Natural killer cell treated with Interleukin-12 subunit alpha and Interleukin-12 subunit beta and Interleukin-15 and Interleukin-18, amount 100 ng/mL, for 72 hours (primary cell): Measurements from ENCODE around the gene CYP4A22. TPM values are rescaled to one million over a fixed set of nuclear protein-coding genes. Genes with fewer than 3 reads are reported as not detected.
"Not testable (repeated sequence)": the region's sequence is repeated elsewhere in the genome, so short reads cannot be mapped to it uniquely, and the experiment has no call there.

Experiments used
- ATAC-seq, 2 donors: fragments of 150-1000 bp; cut with Tn5 transposase in 1 of 2; sonication (Bioruptor Pico), chemical (Tn5 transposase) in 1 of 2; 2 replicates each; pipeline ENCODE4 v1.10.0; 2021
- DNase-seq: peaks from one replicate; pipeline ENCODE4 v3.0.0; 2022; ENCODE audit warnings: low spot score
- H3K27ac Mint-ChIP-seq, 2 donors: 1 replicate in 1 of 2; 2 replicates in 1 of 2; pipeline ENCODE4 v1.8.0; 2022; ENCODE audit warnings: mixed read lengths in 2 of 2, mild to moderate bottlenecking in 1 of 2, moderate library complexity in 1 of 2
- H3K27me3 Mint-ChIP-seq, 2 donors: 1 replicate in 1 of 2; 2 replicates in 1 of 2; pipeline ENCODE4 v1.8.0; 2022; ENCODE audit warnings: mixed read lengths in 2 of 2
- H3K36me3 Mint-ChIP-seq: one replicate; pipeline ENCODE4 v1.8.0; 2022; ENCODE audit warnings: mixed read lengths
- H3K4me1 Mint-ChIP-seq, 2 donors: 1 replicate in 1 of 2; 2 replicates in 1 of 2; pipeline ENCODE4 v1.8.0; 2022; ENCODE audit warnings: low read depth in 2 of 2, mixed read lengths in 2 of 2, mild to moderate bottlenecking in 1 of 2
- H3K4me3 Mint-ChIP-seq: one replicate; pipeline ENCODE4 v1.8.0; 2022; ENCODE audit warnings: mixed read lengths
- H3K9me3 Mint-ChIP-seq: 2 replicates; pipeline ENCODE4 v1.8.0; 2022; ENCODE audit warnings: mixed read lengths
- total RNA-seq, 2 donors: library from RNA; stranded (reverse); gene quantifications; one replicate each; pipeline ENCODE4 v1.2.3, GENCODE V29; 2022

CYP4A22 gene, protein sequence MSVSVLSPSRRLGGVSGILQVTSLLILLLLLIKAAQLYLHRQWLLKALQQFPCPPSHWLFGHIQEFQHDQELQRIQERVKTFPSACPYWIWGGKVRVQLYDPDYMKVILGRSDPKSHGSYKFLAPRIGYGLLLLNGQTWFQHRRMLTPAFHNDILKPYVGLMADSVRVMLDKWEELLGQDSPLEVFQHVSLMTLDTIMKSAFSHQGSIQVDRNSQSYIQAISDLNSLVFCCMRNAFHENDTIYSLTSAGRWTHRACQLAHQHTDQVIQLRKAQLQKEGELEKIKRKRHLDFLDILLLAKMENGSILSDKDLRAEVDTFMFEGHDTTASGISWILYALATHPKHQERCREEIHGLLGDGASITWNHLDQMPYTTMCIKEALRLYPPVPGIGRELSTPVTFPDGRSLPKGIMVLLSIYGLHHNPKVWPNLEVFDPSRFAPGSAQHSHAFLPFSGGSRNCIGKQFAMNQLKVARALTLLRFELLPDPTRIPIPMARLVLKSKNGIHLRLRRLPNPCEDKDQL
- not detected for total RNA-seq

DNA sequence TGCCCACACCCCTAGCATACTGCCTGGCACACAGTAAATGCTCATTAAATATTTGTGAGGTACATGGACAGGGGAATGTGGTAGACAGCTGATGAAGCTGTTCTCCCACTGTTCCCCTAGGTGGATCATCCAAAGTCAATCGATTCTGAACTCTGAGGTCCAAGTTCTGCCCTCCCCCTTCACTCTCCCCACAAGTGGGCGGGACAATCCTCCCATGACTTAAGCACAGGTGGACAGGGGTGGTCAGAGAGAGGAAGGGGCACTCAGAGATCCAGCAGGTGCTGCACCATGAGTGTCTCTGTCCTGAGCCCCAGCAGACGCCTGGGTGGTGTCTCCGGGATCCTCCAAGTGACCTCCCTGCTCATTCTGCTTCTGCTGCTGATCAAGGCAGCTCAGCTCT, at the start of gene CYP4A22:
TSS of gene CYP4A22 (plus strand) at position 244 of the 400 bp plus-strand sequence. CDS start at position 289, 45 bp downstream.
- DNase-seq (no peak), ATAC-seq (no peak)
- Mint-ChIP-seq H3K36me3 (no peaks in the 10 kb centered on the region), H3K4me1 (no peaks in the 10 kb centered on the region), H3K27me3 (peaks cover 12 to 33% of the 10 kb centered on the region in 2 donors), H3K4me3 (no peak within 1 kb of the TSS), H3K9me3 (no peaks in the 10 kb centered on the region), H3K27ac (no peak within 1 kb of the TSS)

GRCh38 chr1:47089356-47089755, 47.9 kb upstream of the CYP4A22 start:
- H3K4me1 Mint-ChIP-seq, H3K36me3 Mint-ChIP-seq, H3K27me3 Mint-ChIP-seq, DNase-seq, H3K9me3 Mint-ChIP-seq, ATAC-seq, H3K4me3 Mint-ChIP-seq, H3K27ac Mint-ChIP-seq: not testable (repeated sequence)

GRCh38 chr1:47091476-47091875, 45.8 kb upstream of the CYP4A22 start:
- ATAC-seq, DNase-seq, H3K4me3 Mint-ChIP-seq, H3K27ac Mint-ChIP-seq, H3K9me3 Mint-ChIP-seq, H3K4me1 Mint-ChIP-seq, H3K36me3 Mint-ChIP-seq, H3K27me3 Mint-ChIP-seq: not testable (repeated sequence)

DNA sequence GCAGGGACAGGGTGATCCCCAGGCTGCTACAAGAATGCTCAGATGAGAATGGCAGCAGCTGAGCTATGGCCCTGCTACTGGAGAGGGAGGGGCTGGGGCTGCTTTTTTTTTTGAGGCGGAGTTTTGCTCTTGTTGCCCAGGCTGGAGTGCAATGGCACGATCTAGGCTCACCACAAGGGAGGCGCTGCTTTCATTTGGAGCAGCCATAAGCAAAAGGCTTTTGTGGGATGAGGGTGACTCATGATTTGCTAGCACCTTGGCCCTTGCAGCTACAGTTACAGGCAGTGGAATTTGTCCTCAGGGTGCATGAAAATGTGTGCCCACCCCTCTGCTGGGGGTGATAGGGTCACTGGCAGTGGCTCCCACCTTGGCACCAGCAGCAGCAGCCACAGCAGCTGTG, 32.4 kb upstream of the CYP4A22 start:
- ATAC-seq, result no peak
- peaks cover 12% of the 10 kb centered on the region for H3K36me3 Mint-ChIP-seq
- H3K9me3 Mint-ChIP-seq, result peaks cover 6% of the 10 kb centered on the region
- peaks cover 14 to 28% of the 10 kb centered on the region in 2 donors for H3K27me3 Mint-ChIP-seq
- no peaks in the 10 kb centered on the region for H3K4me1 Mint-ChIP-seq
- DNase-seq, result no peak
- no peak overlapping the region for H3K27ac Mint-ChIP-seq
- no peak overlapping the region for H3K4me3 Mint-ChIP-seq

DNA sequence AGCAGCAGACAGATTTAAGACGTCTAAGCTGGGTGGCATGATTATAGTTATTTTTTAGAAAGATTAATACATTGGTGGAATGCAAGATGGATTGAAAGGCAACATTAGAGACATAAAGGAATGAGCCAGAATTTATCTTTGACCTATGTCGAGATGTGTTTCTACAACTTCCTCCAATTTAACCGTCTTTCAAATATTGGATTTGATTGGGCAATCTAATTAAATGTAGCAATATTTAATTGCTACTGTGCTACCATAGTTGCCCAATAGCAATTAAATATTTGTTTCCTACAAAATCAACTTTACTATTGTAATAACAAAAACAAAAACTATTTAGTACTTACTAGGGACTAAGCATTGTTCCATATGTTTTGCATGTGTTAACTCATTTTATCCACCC, 30.4 kb upstream of the CYP4A22 start:
- H3K9me3 Mint-ChIP-seq, result peaks cover 6% of the 10 kb centered on the region
- no peak for ATAC-seq
- H3K4me1 Mint-ChIP-seq, result no peaks in the 10 kb centered on the region
- no peak overlapping the region for H3K4me3 Mint-ChIP-seq
- H3K27ac Mint-ChIP-seq, result no peak overlapping the region
- H3K36me3 Mint-ChIP-seq, result peaks cover 7% of the 10 kb centered on the region
- peaks cover 8 to 13% of the 10 kb centered on the region in 2 donors for H3K27me3 Mint-ChIP-seq
- no peak for DNase-seq

DNA sequence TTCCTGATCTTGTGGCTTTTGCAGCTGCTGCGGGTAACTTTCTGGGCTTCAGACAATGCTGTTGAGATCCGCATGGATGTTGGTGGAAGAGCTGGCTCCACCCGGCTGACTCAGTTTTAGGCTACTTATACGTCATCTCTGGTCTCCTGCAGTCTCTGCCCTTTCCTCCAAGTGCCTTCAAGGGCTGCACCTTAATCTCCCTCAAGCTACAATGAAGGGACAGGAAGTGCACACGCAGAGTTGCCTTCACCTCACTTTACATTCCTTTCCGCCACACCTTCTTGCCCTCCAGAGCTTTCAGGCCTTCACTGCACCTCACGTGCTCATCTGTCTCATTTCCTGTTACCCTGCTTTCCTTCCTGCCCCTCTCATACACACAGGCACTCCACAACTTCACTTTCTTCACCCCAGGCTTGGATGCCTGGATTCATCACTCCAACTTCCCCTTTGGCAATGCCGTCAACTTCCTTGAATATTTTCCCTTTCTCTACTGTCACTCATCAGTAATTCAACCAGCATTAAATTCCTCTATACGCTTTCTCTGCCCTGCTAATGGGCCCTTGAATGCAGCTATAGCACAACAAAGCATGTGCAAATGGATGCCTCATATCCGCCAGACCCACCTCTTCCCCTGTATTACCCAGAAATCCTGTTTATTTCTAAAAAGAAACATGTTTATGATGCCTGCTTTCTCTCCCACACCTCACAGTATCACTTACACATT, 29.2 kb upstream of the CYP4A22 start:
- H3K27me3 Mint-ChIP-seq, ATAC-seq, H3K4me1 Mint-ChIP-seq, H3K27ac Mint-ChIP-seq, H3K9me3 Mint-ChIP-seq, H3K36me3 Mint-ChIP-seq, DNase-seq, H3K4me3 Mint-ChIP-seq: not testable (repeated sequence)

DNA sequence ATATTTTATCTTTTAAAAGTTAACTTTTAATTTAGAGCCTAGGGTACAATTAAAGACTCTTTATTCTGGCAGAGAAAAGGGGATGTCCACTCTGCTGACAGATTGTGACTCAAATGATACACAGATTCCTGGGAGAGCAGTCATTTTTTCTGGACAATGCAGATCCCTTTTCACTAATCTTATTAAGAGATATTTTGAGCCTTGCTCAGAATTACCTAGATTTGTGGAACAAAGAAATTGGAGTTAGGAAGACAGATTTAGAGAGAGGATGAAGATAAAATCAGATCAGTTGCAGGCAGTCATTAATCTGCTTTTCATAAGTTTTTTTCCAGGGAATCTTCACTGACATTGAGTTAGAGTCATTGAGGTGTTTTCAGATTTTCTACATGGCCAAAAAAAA, 27.8 kb upstream of the CYP4A22 start:
- H3K4me3 Mint-ChIP-seq, H3K4me1 Mint-ChIP-seq, DNase-seq, H3K27ac Mint-ChIP-seq, ATAC-seq, H3K9me3 Mint-ChIP-seq, H3K36me3 Mint-ChIP-seq: not testable (repeated sequence)
- peaks cover 0 to 15% of the 10 kb centered on the region in 2 donors for H3K27me3 Mint-ChIP-seq

DNA sequence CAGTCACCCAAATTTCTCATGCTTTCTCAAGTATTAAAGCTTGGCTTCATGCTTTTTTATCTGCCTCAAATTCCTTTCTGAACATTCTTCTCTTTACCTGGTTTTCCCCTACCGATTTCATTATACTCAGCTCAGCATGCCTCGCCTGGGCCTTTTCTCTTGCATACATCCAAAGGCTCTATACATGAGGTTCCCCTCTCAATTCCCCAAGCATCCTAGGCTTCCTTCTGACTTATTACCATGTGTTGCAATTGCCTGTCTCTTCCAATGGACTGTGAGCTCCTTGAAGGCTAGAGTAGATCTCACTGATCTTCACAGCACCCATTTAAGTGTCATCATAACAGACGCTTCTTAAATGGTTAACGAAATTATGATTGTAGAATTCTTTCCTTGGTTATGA, 24.1 kb upstream of the CYP4A22 start:
- Mint-ChIP-seq H3K4me1 (no peaks in the 10 kb centered on the region), H3K9me3 (no peaks in the 10 kb centered on the region), H3K27me3 (peaks cover 3 to 11% of the 10 kb centered on the region in 2 donors), H3K4me3 (no peak overlapping the region), H3K36me3 (no peaks in the 10 kb centered on the region), H3K27ac (no peak overlapping the region)
- DNase-seq, result no peak
- ATAC-seq, result no peak

- ATAC-seq, H3K36me3 Mint-ChIP-seq, H3K27ac Mint-ChIP-seq, H3K4me1 Mint-ChIP-seq, DNase-seq, H3K4me3 Mint-ChIP-seq, H3K9me3 Mint-ChIP-seq: not testable (repeated sequence)
- peaks cover 18 to 37% of the 10 kb centered on the region in 2 donors for H3K27me3 Mint-ChIP-seq
Measured at GRCh38 chr1:47121039-47121438, 16.2 kb upstream of the CYP4A22 start.

GRCh38 chr1:47124834-47125233, 12.4 kb upstream of the CYP4A22 start:
- ATAC-seq, H3K4me1 Mint-ChIP-seq, H3K27ac Mint-ChIP-seq, H3K4me3 Mint-ChIP-seq, H3K9me3 Mint-ChIP-seq, H3K36me3 Mint-ChIP-seq, DNase-seq: not testable (repeated sequence)
- H3K27me3 Mint-ChIP-seq, result peaks cover 17 to 26% of the 10 kb centered on the region in 2 donors

GRCh38 chr1:47126997-47127396, 10.2 kb upstream of the CYP4A22 start:
- not testable (repeated sequence) for H3K9me3 Mint-ChIP-seq, ATAC-seq, H3K4me1 Mint-ChIP-seq

GRCh38 chr1:47128221-47128620, 9.0 kb upstream of the CYP4A22 start:
- Mint-ChIP-seq H3K4me3 (no peak overlapping the region), H3K4me1 (no peaks in the 10 kb centered on the region), H3K27ac (no peak overlapping the region), H3K27me3 (peaks cover 13 to 28% of the 10 kb centered on the region in 2 donors), H3K36me3 (no peaks in the 10 kb centered on the region), H3K9me3 (no peaks in the 10 kb centered on the region)
- ATAC-seq, result no peak
- DNase-seq, result no peak

More at GRCh38 chr1:47126997-47127396, 10.2 kb upstream of the CYP4A22 start:
- not testable (repeated sequence) for H3K27ac Mint-ChIP-seq, H3K4me3 Mint-ChIP-seq, DNase-seq, H3K36me3 Mint-ChIP-seq
- peaks cover 9 to 21% of the 10 kb centered on the region in 2 donors for H3K27me3 Mint-ChIP-seq

DNA sequence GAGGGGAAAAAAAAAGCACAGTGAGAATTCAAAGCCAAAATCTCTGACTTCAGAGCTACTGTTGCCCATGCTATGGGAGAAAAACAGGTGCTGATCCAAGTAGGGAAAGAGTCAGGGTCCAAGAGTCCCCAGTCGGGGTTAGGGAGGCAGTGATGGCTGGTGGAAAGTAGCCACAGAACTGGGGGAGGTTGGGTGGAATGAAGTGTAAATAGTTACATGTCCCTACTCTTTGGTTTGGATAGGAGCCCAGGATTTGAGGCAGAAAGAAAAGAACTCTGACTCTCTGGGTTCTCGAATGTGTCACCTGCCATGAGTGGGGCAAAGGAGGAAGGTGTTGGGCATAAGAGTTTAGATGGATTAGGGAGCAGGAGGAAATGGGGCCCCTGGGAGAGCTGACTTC, 8.4 kb upstream of the CYP4A22 start:
- not testable (repeated sequence) for H3K4me1 Mint-ChIP-seq, H3K27ac Mint-ChIP-seq, H3K36me3 Mint-ChIP-seq, H3K4me3 Mint-ChIP-seq, H3K9me3 Mint-ChIP-seq, DNase-seq, ATAC-seq
- H3K27me3 Mint-ChIP-seq, result peaks cover 13 to 29% of the 10 kb centered on the region in 2 donors
